H9 (cell line): ENCODE measurements around the gene STX8. TPM values are rescaled to one million over a fixed set of nuclear protein-coding genes. Genes with fewer than 3 reads are reported as not detected.

ENCODE experiments used
- DNase-seq: peaks from one replicate; pipeline ENCODE4 v3.0.0-alpha.2; 2017
- H2AFZ ChIP-seq: one replicate; pipeline ENCODE4 v1.6.1; 2013; ENCODE audit warnings: mild to moderate bottlenecking, low read length, control low read depth, moderate library complexity
- H2AK5ac ChIP-seq: 2 replicates; pipeline ENCODE4 v1.6.1; 2013; ENCODE audit warnings: low read length, control low read depth, mixed read lengths; ENCODE audit not compliant: insufficient read length
- H2BK120ac ChIP-seq: one replicate; pipeline ENCODE4 v1.6.1; 2013; ENCODE audit warnings: low read depth, mild to moderate bottlenecking, low read length, control low read depth, inconsistent platforms; ENCODE audit not compliant: poor library complexity, severe bottlenecking
- H2BK12ac ChIP-seq: 2 replicates; pipeline ENCODE4 v1.6.1; 2013; ENCODE audit warnings: low read length, control low read depth, mixed read lengths, low read depth; ENCODE audit not compliant: insufficient read length
- H2BK15ac ChIP-seq: 2 replicates; pipeline ENCODE4 v1.6.1; 2013; ENCODE audit warnings: low read depth, low read length, control low read depth
- H2BK20ac ChIP-seq: one replicate; pipeline ENCODE4 v1.6.1; 2013; ENCODE audit warnings: low read depth, mild to moderate bottlenecking, low read length, control low read depth, inconsistent platforms; ENCODE audit not compliant: poor library complexity, severe bottlenecking
- H2BK5ac ChIP-seq: 2 replicates; pipeline ENCODE4 v1.6.1; 2013; ENCODE audit warnings: low read length, control low read depth, mixed read lengths; ENCODE audit not compliant: insufficient read length
- H3K14ac ChIP-seq: 2 replicates; pipeline ENCODE4 v1.6.1; 2013; ENCODE audit warnings: low read length, control low read depth; ENCODE audit not compliant: insufficient read depth
- H3K18ac ChIP-seq: 2 replicates; pipeline ENCODE4 v1.6.1; 2013; ENCODE audit warnings: low read depth, mild to moderate bottlenecking, mixed read lengths, low read length, control low read depth; ENCODE audit not compliant: insufficient read length
- H3K23ac ChIP-seq: 2 replicates; pipeline ENCODE4 v1.6.1; 2013; ENCODE audit warnings: low read length, control low read depth, mixed read lengths, low read depth; ENCODE audit not compliant: insufficient read length
- H3K23me2 ChIP-seq: 2 replicates; pipeline ENCODE4 v1.6.1; 2013; ENCODE audit warnings: low read depth, mild to moderate bottlenecking, mixed read lengths, low read length, control low read depth; ENCODE audit not compliant: insufficient read length, poor library complexity, severe bottlenecking
- H3K27ac ChIP-seq: 2 replicates; pipeline ENCODE4 v1.5.1; 2013; ENCODE audit warnings: low read length, control low read depth, mixed read lengths, low read depth; ENCODE audit not compliant: insufficient read length
- H3K27me3 ChIP-seq: 2 replicates; pipeline ENCODE4 v1.6.1; 2013; ENCODE audit warnings: low read length, control low read depth, inconsistent platforms; ENCODE audit not compliant: insufficient read depth
- H3K4ac ChIP-seq: 2 replicates; pipeline ENCODE4 v1.6.1; 2013; ENCODE audit warnings: low read depth, mild to moderate bottlenecking, control low read depth, inconsistent platforms, low read length, moderate library complexity
- H3K4me1 ChIP-seq: 2 replicates; pipeline ENCODE4 v1.6.1; 2013; ENCODE audit warnings: low read length, control low read depth, inconsistent platforms; ENCODE audit not compliant: insufficient read depth
- H3K4me2 ChIP-seq: 2 replicates; pipeline ENCODE4 v1.6.1; 2013; ENCODE audit warnings: low read length, control low read depth, mixed read lengths; ENCODE audit not compliant: insufficient read length, insufficient read depth
- H3K56ac ChIP-seq: 2 replicates; pipeline ENCODE4 v1.6.1; 2013; ENCODE audit warnings: low read depth, mild to moderate bottlenecking, mixed read lengths, low read length, control low read depth; ENCODE audit not compliant: insufficient read length
- H3K79me1 ChIP-seq: 2 replicates; pipeline ENCODE4 v1.6.1; 2013; ENCODE audit warnings: low read depth, mild to moderate bottlenecking, moderate library complexity, low read length, control low read depth, inconsistent platforms; ENCODE audit not compliant: insufficient read depth, poor library complexity, severe bottlenecking
- H3K79me2 ChIP-seq: 2 replicates; pipeline ENCODE4 v1.6.1; 2013; ENCODE audit warnings: low read length, control low read depth, inconsistent platforms; ENCODE audit not compliant: insufficient read depth
- H3K9ac ChIP-seq: 2 replicates; pipeline ENCODE4 v1.6.1; 2013; ENCODE audit warnings: low read length, control low read depth, mixed read lengths; ENCODE audit not compliant: insufficient read length; ENCODE audit errors: extremely low read depth
- H3K9me3 ChIP-seq: one replicate; pipeline ENCODE4 v1.6.1; 2013; ENCODE audit warnings: low read depth, low read length, inconsistent platforms; ENCODE audit not compliant: control insufficient read depth
- H3T11ph ChIP-seq: one replicate; pipeline ENCODE4 v1.6.1; 2013; ENCODE audit warnings: mild to moderate bottlenecking, low read length, control low read depth, inconsistent platforms
- H4K20me1 ChIP-seq: one replicate; pipeline ENCODE4 v1.6.1; 2013; ENCODE audit not compliant: control insufficient read depth, insufficient read length, insufficient read depth
- H4K5ac ChIP-seq: 2 replicates; pipeline ENCODE4 v1.6.1; 2013; ENCODE audit warnings: low read depth, mild to moderate bottlenecking, mixed read lengths, low read length, control low read depth; ENCODE audit not compliant: insufficient read length
- H4K8ac ChIP-seq: replicated peaks from 2 replicates; pipeline ENCODE4 v1.6.1; 2013; ENCODE audit warnings: low read length, control low read depth, mixed read lengths, low read depth; ENCODE audit not compliant: insufficient read length
- H4K91ac ChIP-seq: 2 replicates; pipeline ENCODE4 v1.6.1; 2013; ENCODE audit warnings: low read depth, mild to moderate bottlenecking, moderate library complexity, mixed read lengths, low read length, control low read depth; ENCODE audit not compliant: insufficient read length
- H3K27ac Mint-ChIP-seq, 3 experiments: 2 replicates in 2 of 3; 3 replicates in 1 of 3; pipeline ENCODE4 v1.8.0; 2020 to 2021; ENCODE audit warnings: mixed read lengths in 3 of 3, mild to moderate bottlenecking in 1 of 3, moderate library complexity in 1 of 3
- H3K27me3 Mint-ChIP-seq: 2 replicates; pipeline ENCODE4 v1.8.0; 2021; ENCODE audit warnings: low read depth, mild to moderate bottlenecking, moderate library complexity, mixed read lengths
- H3K36me3 Mint-ChIP-seq, 3 experiments: 2 replicates in 2 of 3; 3 replicates in 1 of 3; pipeline ENCODE4 v1.8.0; 2020 to 2021; ENCODE audit warnings: low read depth in 3 of 3, mixed read lengths in 3 of 3; ENCODE audit not compliant: insufficient read depth in 1 of 3
- H3K4me1 Mint-ChIP-seq, 2 experiments: 2 replicates each; pipeline ENCODE4 v1.8.0; 2020; ENCODE audit warnings: mixed read lengths in 2 of 2
- H3K4me3 Mint-ChIP-seq, 2 experiments: 2 replicates in 1 of 2; 3 replicates in 1 of 2; pipeline ENCODE4 v1.8.0; 2020 to 2021; ENCODE audit warnings: mild to moderate bottlenecking in 2 of 2, mixed read lengths in 2 of 2, moderate library complexity in 1 of 2
- H3K9me3 Mint-ChIP-seq, 2 experiments: 2 replicates in 1 of 2; 3 replicates in 1 of 2; pipeline ENCODE4 v1.8.0; 2020; ENCODE audit warnings: mild to moderate bottlenecking in 2 of 2, mixed read lengths in 2 of 2, moderate library complexity in 1 of 2
- WGBS: extraction: QIAGEN DNeasy Blood & Tissue Kit; methylation state at CpG from one replicate; pipeline ENCODE4 v1.1.7; 2013; ENCODE audit warnings: missing lambda C conversion rate, low lambda C conversion rate, mixed read lengths; ENCODE audit not compliant: insufficient read length; ENCODE audit errors: extremely low coverage; 5-methylcytosine and 5-hydroxymethylcytosine counted together
- total RNA-seq: library from RNA; stranded (reverse); gene quantifications from 2 replicates; pipeline ENCODE4 v1.2.1, GENCODE V29; 2021
- TF ChIP-seq, protein P1 (sequence below): fragments of 200-600 bp; sonication (generic); conservative IDR thresholded peaks from 3 replicates; pipeline ENCODE4 v1.8.0; 2021; ENCODE audit warnings: antibody characterized with exemption, mild to moderate bottlenecking

The STX8 gene
- total RNA-seq, 1 experiment from 2014 or later: 55.1 TPM

DNA sequence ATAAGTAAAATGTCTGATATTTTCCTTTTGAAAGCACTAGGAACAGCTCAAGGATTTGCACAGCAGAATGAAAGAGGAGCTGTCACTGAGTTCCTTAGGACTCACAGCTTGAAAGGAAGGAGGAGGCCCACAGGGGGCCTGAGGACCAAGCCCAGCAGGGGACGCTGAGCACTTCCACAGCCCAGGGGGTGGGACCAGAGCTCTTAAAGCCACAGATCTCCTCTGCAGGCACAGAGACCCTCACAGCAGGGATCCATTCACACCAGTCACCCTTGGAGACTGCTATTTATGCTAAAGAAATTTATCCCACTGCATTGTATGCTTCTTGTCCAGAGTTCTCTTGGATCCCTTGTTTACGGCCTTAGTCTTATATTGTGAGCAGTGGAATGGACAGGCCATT is 253.3 kb downstream of the STX8 start:
- no peak overlapping the region for H4K5ac ChIP-seq
- no peak overlapping the region for H3K14ac ChIP-seq
- WGBS: no CpG with 5 or more reads among the region's 2 CpGs

More for the DNA sequence above, 253.3 kb downstream of the STX8 start:
- no peak overlapping the region for H3K9ac ChIP-seq
- H4K91ac ChIP-seq: no peak overlapping the region
- H3K23ac ChIP-seq: no peak overlapping the region
- Mint-ChIP-seq H3K4me1 (peaks cover 13 to 15% of the 10 kb centered on the region in 2 experiments), H3K9me3 (peaks cover 5% of the 10 kb centered on the region in 2 experiments; a peak in 3 of 5 replicates), H3K27ac (no peak overlapping the region), H3K4me3 (no peak overlapping the region), H3K27me3 (peaks cover 6% of the 10 kb centered on the region; the same call in 1 of the 2 replicates), H3K36me3 (peaks cover 0 to 8% (median 3%) of the 10 kb centered on the region in 3 experiments; a peak in 4 of 7 replicates)
- TF ChIP-seq, protein P1, sequence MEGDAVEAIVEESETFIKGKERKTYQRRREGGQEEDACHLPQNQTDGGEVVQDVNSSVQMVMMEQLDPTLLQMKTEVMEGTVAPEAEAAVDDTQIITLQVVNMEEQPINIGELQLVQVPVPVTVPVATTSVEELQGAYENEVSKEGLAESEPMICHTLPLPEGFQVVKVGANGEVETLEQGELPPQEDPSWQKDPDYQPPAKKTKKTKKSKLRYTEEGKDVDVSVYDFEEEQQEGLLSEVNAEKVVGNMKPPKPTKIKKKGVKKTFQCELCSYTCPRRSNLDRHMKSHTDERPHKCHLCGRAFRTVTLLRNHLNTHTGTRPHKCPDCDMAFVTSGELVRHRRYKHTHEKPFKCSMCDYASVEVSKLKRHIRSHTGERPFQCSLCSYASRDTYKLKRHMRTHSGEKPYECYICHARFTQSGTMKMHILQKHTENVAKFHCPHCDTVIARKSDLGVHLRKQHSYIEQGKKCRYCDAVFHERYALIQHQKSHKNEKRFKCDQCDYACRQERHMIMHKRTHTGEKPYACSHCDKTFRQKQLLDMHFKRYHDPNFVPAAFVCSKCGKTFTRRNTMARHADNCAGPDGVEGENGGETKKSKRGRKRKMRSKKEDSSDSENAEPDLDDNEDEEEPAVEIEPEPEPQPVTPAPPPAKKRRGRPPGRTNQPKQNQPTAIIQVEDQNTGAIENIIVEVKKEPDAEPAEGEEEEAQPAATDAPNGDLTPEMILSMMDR: no peak
- no peak overlapping the region for H3K18ac ChIP-seq
- H4K20me1 ChIP-seq: no peaks in the 10 kb centered on the region
- H3K23me2 ChIP-seq: no peaks in the 10 kb centered on the region
- H3K79me2 ChIP-seq: no peaks in the 10 kb centered on the region
- H3K9me3 ChIP-seq: no peaks in the 10 kb centered on the region
- H3K79me1 ChIP-seq: no peaks in the 10 kb centered on the region
- H3K4ac ChIP-seq: no peak overlapping the region
- H2BK5ac ChIP-seq: no peak overlapping the region
- no peak overlapping the region for H2BK120ac ChIP-seq
- H2BK20ac ChIP-seq: no peak overlapping the region
- no peak overlapping the region for H2AFZ ChIP-seq
- H3K27me3 ChIP-seq: no peaks in the 10 kb centered on the region
- no peak overlapping the region for H3T11ph ChIP-seq
- no peak overlapping the region for H3K4me2 ChIP-seq
- no peak overlapping the region for H3K56ac ChIP-seq
- H4K8ac ChIP-seq: no peak overlapping the region
- H3K27ac ChIP-seq: no peak overlapping the region
- H2BK15ac ChIP-seq: no peak overlapping the region
- no peak for DNase-seq
- no peak overlapping the region for H2BK12ac ChIP-seq
- H2AK5ac ChIP-seq: no peak overlapping the region
- H3K4me1 ChIP-seq: peaks cover 7% of the 10 kb centered on the region; the same call in 1 of the 2 replicates
